Stimulated activated CD8-positive, alpha-beta memory T cell treated with anti-CD3 and anti-CD28 coated beads, Interleukin-7, amount 100 ng/mL, for 4 hours (primary cell): Measurements from ENCODE around the gene DCTN3.

ENCODE experiments used
- DNase-seq, 2 donors: peaks; one replicate each; pipeline ENCODE4 v3.0.0-alpha.2; 2020; ENCODE audit warnings: low read depth in 2 of 2

The DCTN3 gene

GRCh38 chr9:34590381-34591247, 29.7 kb downstream of the DCTN3 start:
- no peak for DNase-seq

DNA sequence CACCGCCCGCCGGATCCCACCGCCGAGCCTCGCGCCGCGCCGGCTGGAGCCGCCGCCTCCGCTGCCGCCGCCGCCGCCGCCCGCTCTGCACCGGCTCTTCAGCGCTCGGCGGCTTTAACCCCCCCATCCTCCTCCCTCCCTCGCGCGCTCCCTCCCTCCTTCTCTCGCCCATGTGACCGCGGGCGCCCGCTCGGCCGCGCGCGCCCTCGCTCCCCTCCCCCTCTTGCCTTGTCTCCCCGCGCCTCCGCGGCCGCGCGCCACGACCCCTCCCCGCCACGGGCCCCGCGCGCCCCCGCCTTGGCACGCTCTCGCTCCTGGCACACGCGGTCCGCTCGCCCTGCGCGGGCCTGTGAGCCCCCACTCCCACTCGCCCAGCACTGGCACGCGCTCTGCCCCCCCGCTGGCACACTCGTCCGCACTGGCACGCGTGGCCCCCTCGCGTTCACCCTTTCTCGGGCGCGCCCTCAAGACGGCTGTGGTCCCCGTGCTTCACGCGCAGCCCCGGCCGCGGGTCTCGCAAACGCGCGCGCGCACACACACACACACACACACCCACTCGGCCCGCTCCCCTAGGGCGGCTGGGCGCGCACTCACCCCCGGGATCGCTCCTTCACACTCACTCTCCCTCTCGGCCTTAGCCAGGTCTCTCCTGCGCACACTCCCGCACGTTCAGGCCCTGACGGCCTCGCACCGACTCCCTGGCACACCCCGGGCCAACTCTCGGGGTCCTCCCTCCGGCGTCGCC, 30.5 kb downstream of the DCTN3 start, which contains the start of gene CNTFR:
CNTFR (minus strand) TSS at position 89 of the 745 bp plus-strand sequence. CDS start 20,743 bp downstream, outside the sequence.
- DNase-seq: no peak

- no peak for DNase-seq
Measured at GRCh38 chr9:34588671-34589635, 31.3 kb downstream of the DCTN3 start.

DNA sequence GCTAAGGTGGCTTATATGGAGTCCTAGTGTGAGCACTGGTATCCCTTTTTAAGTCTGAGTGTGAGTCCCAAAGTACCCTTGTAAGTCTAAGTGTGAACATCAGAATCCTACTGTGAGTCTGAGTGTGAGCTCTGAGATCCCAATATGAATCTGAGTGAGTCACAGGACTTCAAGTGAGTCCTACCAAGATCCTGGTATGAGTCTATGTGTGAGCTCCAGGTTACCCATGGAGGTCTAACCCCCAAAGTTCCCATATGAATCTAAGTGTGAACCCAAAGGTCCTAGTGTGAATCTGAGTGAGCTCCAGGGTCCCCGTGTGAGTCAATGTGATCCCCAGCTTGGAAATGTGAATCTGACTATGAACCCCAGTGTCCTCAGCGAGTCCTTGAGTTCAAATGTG, 33.0 kb downstream of the DCTN3 start:
- DNase-seq: no peak

DNA sequence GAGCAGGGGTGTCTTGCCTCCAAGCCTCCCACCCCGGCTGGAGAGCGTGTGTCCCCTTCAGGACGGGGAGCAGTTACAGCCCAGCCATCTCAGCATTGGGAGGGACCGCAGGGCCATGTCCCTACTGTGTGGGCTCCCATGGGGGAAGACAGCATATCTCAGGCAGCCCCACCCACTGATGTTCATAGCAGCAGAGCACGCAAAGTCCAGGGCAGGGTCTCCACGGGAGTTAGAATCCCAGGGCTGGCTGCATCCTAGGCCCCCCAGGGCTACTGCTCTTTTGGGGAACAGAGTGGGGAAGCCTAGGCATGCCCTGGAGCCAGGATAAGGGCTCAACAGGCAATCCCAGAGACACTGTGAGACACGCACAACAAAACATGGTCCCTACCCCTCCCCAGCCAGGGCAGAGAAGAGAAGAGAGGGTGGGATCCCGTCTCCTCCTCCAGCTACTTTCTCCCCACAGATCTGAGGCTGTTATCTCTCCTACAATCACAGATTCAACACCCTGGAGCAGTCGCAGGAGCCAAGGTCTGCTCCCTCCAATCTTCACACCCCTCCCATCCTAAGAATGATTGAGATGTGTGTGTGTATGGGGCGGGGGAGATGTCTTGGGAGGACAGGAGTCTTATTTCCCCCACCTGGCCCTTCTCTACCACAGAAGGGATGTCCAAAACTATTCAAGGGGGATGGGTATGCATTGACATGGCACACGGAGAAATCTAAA, 34.2 kb downstream of the DCTN3 start:
- DNase-seq: no peak

- DNase-seq: no peak
Measured at GRCh38 chr9:34584970-34585369, 35.3 kb downstream of the DCTN3 start.

- DNase-seq: no peak
Measured at GRCh38 chr9:34582787-34583186, 37.5 kb downstream of the DCTN3 start.

DNA sequence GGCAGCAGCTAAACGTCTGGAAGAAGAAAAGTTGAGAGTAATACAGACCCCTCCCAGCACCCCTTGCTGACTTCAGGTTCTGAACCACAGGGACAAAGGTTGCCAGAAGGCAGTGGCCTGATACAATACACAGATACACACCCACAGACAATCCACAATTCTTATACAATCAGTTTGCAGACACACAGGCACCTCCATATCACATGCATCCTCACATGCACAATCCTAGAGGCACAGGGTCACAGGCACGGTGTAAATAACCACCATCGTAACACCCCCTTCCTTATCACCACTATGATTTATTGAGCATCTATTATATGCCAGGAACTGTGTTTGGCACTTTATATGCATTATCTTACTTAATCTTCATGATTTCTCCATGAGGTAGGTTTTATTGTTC, 39.0 kb downstream of the DCTN3 start:
- no peak for DNase-seq

DNA sequence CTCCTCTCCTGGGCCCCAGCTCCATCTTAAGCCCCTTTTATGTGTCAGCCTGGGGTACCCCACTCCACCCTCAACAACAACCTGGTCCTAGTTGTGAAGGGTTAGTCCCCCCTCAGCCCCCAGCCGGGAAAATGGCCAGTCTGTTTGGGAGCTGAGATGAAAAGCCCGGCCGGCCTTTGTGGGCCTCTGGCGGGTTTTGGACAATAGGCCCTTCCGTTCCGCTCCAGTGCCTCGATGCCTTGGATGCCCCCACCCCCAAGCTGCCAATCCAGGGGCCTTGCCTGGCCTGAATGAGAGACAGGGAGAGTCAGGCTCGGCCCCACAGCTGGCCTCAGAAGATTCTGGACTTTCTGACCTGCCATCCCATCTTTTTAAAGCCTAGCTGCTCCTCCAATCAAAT, 39.9 kb downstream of the DCTN3 start:
- DNase-seq: no peak

- DNase-seq: no peak
Measured at GRCh38 chr9:34579808-34580163, 40.5 kb downstream of the DCTN3 start.

DNA sequence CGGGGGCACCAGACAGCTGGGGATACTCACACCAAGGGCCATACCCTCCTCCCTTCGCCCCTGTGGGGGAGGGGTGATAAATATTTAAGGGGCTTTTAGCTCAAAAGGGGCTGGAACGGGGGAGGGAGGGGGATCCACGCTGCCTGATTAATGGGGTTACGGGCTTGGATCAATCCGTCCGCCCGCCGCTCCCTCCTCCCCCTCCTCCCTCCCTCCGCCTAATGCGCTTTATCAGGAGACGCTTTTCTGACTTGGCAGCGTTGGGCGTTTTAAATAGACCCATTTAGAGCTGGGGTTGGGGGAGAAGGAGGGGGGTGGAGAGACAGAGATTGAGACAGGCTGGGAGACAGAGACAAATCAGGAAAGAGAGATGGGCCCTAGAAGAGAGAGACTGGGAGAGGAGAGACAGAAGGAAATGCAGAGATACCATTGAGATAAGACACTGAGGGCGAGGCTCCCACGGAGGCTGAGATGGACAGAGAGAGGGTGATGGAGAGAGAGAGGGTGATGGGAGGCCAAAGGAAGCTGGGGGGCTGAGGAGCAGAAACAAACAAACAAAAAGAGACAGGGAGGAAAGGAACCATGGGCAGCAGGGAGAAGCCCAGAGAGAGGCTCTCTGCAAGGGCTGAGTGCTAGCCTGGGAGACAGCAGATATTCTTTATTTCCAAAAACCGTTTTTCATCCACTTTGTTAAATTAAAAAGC, 41.0 kb downstream of the DCTN3 start:
- DNase-seq: no peak

DNA sequence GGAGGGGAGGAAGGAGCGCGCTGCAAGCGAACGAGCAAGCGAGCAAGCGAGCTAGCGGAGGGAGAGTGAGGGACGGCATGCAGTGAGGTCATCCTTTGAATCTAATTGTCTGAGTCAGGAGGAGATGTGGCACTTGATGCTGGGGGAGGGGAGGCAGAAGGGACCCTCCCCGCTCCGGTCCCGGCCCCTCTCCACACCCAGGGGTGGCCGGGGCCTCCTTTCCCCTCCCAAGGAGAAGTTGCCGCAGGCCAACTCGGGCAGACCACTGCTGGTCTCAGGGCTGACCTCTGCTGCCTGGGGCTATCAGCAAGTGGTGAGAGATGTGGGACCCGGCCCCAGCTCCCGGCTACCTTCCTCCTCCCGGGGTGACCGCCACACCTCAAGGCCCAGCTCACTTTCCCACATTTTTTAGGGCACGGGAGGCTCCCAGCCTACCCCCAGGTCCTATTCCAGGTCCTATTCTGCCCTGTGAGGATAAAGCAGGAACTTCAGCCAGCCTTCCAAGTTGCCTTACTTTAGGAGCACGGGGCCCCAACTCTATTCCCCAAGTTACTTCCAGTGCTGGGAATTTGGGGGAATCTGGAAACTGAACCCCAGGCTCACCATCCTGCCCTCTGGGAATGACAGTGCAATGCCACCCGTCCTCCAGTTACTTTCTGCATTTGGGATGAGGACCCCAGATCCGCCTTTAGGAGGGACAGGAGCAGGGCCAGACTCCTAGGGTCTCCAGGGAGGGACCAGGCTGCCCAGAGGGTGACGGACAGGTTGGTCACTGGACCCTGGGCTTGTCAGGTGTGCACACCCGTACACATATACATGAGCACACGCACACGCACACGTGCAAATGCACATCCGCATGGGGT, 41.8 kb downstream of the DCTN3 start:
- no peak for DNase-seq

DNA sequence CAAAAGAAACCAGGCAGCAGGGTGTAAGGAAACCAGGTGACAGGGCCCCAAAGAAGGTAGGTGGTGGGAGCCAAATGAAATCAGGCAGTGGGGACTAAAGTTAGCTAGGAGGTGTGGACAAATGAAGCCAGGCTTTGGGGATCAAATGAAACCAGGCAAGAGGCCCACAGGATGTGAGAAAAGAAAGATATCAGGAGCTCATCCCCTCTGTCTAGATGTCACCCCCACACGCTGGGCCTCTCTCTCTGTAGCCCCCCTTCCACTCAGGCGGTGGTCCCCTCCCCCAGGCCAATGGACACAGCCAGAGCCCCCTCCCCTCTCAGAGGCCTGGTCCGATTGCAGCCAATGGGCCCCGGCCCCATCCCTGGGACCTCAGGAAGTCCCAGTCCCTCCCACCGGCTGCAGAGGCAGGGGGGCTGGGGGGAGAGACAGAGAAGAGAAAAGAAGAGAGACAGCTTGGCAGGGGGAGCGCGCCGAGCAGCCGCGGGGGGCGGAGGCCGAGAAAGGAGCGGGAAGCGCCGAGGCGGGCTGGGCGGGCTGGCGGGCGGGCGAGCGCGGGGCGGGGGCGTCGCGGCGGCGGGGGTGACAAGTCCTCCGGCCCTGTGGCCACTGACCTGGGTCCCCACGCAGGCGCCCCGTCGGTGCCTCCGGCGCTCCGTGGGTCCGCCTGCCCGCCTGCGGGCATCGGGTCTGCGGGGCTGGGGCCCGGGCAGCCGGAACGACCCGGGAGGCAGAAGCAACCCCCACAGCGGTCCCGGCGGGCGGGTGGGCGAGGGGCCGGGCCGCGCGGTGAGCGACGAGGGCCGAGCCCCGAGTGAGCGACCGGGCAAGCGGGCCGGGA, 42.7 kb downstream of the DCTN3 start:
- no peak for DNase-seq

GRCh38 chr9:34576597-34577399, 43.5 kb downstream of the DCTN3 start:
- no peak for DNase-seq

DNA sequence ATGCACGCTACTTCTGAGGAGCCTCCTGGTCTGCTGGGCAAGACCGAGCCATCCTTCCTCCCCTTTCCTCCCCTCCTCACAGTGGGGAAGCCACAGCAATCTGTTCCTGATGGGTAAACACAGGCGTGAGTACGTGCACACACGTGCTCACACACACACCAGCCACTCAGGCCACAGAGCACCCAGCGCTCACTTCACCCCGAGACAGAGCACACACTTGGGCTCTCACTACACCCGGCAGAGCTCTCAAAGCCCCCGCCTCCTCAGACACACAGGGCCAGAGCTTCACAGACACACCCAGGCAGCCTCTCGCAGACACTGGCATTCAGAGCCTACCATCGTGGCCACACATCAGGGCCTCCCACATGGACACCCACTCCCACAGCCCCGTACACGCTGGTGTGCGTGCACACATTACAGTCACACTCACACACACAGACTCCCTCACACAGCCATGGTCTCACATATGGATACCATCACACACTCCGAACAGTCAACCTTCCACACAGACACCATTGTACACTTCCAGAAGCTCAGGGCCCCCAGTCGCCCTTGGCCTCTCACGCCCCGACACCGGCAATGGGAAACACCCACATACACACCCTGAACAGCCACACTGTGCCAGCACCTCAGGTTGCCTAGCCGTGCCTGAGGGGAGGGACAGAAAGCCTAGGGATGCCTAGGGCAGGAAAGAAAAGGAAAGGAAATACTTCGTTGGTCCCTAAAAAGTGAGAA, 44.3 kb downstream of the DCTN3 start:
- no peak for DNase-seq

DNA sequence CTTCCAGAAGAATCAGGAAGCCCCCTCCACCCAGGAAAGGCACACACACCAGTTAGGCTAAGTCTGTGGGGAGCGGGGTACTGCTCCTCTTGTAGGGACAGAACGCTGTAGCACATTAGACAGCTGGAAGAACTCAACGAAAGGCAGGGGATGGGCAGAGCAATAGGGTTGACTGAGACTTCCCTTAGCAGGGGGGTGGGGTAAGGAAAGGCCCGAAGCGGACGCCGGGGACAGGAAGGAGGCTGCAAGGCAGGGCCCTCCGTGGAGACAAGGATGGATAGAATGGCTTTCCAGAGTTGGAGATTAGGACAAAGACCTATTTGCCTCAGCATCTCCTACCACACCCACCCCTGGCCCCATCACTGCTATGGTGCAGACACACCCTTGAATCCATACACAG, 45.1 kb downstream of the DCTN3 start:
- DNase-seq: no peak

- no peak for DNase-seq
Measured at GRCh38 chr9:34574571-34574970, 45.7 kb downstream of the DCTN3 start.
